Type B pancreatic cell (in vitro differentiated cells): Measurements from ENCODE around the gene DNAH2. TPM values are rescaled to one million over a fixed set of nuclear protein-coding genes. Genes with fewer than 3 reads are reported as not detected.

Source experiments
- DNase-seq: peaks from one replicate; pipeline ENCODE4 v3.0.0; 2021; ENCODE audit warnings: mixed read lengths; ENCODE audit not compliant: unreplicated experiment; ENCODE audit errors: extremely low spot score
- H3K27ac Mint-ChIP-seq: 2 replicates; pipeline ENCODE4 v1.8.0; 2021; ENCODE audit warnings: mild to moderate bottlenecking, mixed read lengths
- H3K27me3 Mint-ChIP-seq: 2 replicates; pipeline ENCODE4 v1.8.0; 2021; ENCODE audit warnings: mixed read lengths
- H3K36me3 Mint-ChIP-seq: 2 replicates; pipeline ENCODE4 v1.8.0; 2021; ENCODE audit warnings: mixed read lengths
- H3K4me1 Mint-ChIP-seq: one replicate; pipeline ENCODE4 v1.8.0; 2021; ENCODE audit warnings: mixed read lengths; ENCODE audit not compliant: unreplicated experiment
- H3K4me3 Mint-ChIP-seq: 2 replicates; pipeline ENCODE4 v1.8.0; 2021; ENCODE audit warnings: mild to moderate bottlenecking, mixed read lengths
- H3K9me3 Mint-ChIP-seq: 2 replicates; pipeline ENCODE4 v1.8.0; 2021; ENCODE audit warnings: mixed read lengths
- total RNA-seq: library from RNA; stranded (reverse); gene quantifications from 2 replicates; pipeline ENCODE4 v1.2.1, GENCODE V29; 2021; ENCODE audit warnings: low replicate concordance
- TF ChIP-seq, protein P1 (sequence below): fragments of 200-600 bp; sonication (generic); conservative IDR thresholded peaks from 2 replicates; pipeline ENCODE4 v1.5.0; 2021; ENCODE audit warnings: antibody characterized with exemption, mild to moderate bottlenecking

Gene DNAH2
- total RNA-seq, 1 donor from 2014 or later: 1.0 TPM

DNA sequence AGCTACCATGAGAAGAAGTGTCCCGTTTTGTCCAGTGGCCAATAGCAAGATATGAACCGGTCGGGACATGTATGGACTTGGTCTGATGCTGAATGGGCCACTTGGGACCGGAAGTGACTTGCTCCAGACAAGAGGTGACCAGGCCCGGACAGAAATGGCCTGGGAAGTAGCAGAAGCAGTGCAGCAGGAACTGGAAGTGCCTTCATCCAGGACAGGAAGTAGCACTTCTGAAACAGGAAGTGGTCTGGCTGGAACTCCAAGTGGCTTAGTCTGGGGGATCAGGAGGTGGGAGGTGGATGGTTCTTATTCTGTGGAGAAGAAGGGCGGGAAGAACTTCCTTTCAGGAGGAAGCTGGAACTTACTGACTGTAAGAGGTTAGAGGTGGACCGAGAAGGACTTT, 7.2 kb upstream of the DNAH2 start:
- no peak for DNase-seq
- TF ChIP-seq, protein P1, sequence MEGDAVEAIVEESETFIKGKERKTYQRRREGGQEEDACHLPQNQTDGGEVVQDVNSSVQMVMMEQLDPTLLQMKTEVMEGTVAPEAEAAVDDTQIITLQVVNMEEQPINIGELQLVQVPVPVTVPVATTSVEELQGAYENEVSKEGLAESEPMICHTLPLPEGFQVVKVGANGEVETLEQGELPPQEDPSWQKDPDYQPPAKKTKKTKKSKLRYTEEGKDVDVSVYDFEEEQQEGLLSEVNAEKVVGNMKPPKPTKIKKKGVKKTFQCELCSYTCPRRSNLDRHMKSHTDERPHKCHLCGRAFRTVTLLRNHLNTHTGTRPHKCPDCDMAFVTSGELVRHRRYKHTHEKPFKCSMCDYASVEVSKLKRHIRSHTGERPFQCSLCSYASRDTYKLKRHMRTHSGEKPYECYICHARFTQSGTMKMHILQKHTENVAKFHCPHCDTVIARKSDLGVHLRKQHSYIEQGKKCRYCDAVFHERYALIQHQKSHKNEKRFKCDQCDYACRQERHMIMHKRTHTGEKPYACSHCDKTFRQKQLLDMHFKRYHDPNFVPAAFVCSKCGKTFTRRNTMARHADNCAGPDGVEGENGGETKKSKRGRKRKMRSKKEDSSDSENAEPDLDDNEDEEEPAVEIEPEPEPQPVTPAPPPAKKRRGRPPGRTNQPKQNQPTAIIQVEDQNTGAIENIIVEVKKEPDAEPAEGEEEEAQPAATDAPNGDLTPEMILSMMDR: no peak
- Mint-ChIP-seq H3K36me3 (peaks cover 4% of the 10 kb centered on the region), H3K27ac (no peak overlapping the region), H3K4me3 (no peak overlapping the region), H3K4me1 (peaks cover 39% of the 10 kb centered on the region), H3K9me3 (no peaks in the 10 kb centered on the region), H3K27me3 (peaks cover 39% of the 10 kb centered on the region)

DNA sequence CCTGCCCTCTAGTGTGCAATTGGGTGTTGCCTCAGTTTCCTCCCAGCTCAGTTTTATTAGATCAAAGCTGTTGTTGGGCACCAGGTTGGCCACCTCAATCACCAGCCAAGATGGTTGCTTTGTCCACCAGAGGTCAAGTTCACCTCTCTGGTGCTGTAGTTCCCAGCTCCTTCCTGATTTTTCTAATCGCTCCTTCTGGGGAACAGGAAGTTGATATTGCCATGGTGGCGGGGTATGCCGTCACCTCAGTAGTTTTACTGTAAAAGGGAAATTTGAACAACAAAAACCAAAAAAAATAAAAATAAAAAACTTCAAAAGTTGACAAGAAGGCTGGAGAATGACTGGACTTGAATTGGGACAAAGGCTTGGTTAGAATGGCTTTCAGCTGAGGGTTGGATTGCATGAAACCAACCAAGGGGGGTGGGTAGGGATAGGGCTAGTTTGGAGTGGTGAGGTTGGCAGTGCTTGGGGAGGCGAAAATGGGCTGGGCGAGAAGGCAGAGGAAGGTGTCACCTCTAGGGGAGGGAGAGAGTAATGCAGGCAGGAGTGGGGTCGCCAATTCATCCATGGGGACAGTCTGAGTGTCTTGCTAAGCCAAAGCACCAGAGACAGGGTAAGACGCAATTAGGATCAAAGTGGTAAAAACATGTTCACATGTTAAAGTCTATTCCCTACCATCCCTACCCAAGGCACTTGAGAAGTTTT, 6.3 kb upstream of the DNAH2 start:
- Mint-ChIP-seq H3K27ac (no peak overlapping the region), H3K27me3 (peaks cover 39% of the 10 kb centered on the region), H3K9me3 (no peaks in the 10 kb centered on the region), H3K36me3 (peaks cover 4% of the 10 kb centered on the region), H3K4me3 (no peak overlapping the region), H3K4me1 (peaks cover 41% of the 10 kb centered on the region)
- no peak for DNase-seq
- TF ChIP-seq, protein P1: peak; percentile 66

DNA sequence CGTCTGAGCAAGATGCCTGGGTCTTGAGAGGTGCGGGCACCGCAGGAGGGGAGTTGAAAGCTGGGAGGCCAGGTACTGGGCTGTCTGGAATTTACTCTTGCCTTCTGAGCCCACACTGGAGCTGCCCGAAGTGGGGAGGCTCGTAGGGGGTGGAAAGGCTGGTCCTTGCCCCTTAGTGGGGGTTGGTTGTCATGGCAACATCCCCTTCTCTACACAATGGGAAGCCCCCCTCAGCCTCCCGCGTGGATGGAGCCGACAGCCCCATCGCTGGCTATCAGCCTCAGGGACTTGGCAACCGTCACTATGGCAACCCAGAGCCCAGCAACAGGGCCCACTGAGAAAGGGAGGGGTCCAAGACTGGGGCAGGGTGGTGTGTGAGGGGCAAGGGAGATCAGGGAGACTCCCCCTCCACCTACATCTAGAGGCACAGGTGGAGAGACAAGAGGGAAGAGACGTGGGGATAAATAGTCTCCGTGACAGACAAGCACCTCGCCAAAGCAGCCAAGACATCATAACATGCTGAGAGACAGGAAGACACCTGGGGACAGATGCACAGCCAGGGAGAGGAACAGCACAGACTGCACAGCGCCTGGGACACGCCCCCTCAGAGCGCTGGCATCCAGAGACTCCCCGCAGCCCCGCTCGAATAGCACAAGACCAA, 5.3 kb upstream of the DNAH2 start:
- DNase-seq: no peak
- TF ChIP-seq, protein P1: no peak
- Mint-ChIP-seq H3K9me3 (no peaks in the 10 kb centered on the region), H3K27me3 (peaks cover 32% of the 10 kb centered on the region), H3K27ac (no peak overlapping the region), H3K36me3 (peaks cover 4% of the 10 kb centered on the region), H3K4me3 (peak overlapping the region; percentile 74), H3K4me1 (peaks cover 42% of the 10 kb centered on the region)

DNA sequence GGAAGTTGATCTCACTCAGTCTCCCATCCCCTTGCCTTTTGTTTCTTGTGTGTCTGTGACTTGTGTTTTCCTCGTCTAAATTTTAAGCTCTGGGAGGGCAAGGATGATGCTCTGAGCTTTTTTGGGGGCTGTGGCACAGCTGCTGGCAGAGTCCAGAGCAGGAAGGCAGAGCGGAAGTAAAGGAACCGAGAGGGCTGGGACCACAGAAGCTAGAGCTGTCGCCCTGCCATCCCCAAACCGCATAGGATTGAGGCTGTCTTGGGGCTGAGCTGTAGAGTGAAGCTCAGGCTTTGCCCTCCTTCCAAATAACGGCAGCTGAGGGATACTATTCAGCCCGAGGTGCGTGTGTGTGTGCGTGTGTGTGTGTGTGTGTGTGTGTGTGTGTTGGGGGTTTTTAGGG, 3.8 kb upstream of the DNAH2 start:
- Mint-ChIP-seq H3K9me3 (no peaks in the 10 kb centered on the region), H3K27me3 (peaks cover 40% of the 10 kb centered on the region), H3K4me1 (peaks cover 51% of the 10 kb centered on the region), H3K4me3 (peak overlapping the region; percentile 37), H3K36me3 (peaks cover 4% of the 10 kb centered on the region), H3K27ac (peak overlapping the region; percentile 27)
- no peak for DNase-seq
- TF ChIP-seq, protein P1: no peak

DNA sequence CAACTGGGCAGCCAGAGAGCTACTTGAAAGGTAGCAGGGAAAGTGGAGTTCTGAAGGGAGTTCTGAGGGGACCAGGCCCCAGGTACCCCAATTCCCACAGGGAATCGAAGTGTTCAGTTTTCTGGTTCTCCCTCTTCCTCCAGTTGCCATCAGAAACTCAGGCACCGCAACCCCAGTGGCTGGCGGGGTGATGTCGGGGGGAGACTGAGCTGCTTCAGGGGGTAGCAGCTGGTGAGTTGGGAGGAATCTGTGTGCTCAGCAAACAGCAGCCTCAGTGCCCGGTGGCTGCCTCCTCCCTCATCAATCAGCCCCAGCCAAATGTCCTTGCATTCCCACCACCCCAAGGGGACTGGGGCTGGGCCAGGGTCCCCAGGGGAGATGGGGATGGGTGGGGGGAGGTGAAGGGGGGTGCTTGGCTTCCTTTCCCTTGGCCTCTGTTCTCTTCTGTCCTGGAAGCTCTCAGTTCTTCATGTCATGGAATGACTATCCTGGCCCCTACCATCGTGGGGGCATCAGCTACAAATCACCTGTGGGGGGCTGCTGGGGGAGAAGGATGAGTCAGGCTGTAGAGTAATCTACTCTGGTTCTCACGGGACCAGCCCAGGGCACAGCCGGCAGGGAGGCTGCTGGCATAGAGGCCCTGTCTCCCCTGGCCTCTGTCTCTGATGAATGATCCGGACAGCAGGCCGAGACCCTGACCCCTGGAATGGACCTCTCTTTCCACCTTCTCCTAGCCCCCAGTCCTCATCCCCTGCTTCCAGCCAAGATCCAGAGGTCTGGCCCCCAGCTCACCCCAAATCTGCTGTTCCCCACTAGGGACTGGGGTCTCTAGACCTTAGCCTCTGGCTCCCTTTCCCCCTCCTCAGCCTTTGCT, 2.6 kb upstream of the DNAH2 start:
- peaks cover 52% of the 10 kb centered on the region for H3K27me3 Mint-ChIP-seq
- peaks cover 52% of the 10 kb centered on the region for H3K4me1 Mint-ChIP-seq
- peak overlapping the region; percentile 62 for H3K27ac Mint-ChIP-seq
- DNase-seq: no peak
- H3K4me3 Mint-ChIP-seq: peak overlapping the region; percentile 72
- TF ChIP-seq, protein P1: no peak
- H3K9me3 Mint-ChIP-seq: no peaks in the 10 kb centered on the region
- peaks cover 4% of the 10 kb centered on the region for H3K36me3 Mint-ChIP-seq
